ENCODE results near the gene CD6.
A peak's percentile ranks its signal among the peaks of the same experiment; 100 is the strongest.
"Not testable (repeated sequence)": the region's sequence is repeated elsewhere in the genome, so short reads cannot be mapped to it uniquely, and the experiment has no call there.

Gene CD6

DNA sequence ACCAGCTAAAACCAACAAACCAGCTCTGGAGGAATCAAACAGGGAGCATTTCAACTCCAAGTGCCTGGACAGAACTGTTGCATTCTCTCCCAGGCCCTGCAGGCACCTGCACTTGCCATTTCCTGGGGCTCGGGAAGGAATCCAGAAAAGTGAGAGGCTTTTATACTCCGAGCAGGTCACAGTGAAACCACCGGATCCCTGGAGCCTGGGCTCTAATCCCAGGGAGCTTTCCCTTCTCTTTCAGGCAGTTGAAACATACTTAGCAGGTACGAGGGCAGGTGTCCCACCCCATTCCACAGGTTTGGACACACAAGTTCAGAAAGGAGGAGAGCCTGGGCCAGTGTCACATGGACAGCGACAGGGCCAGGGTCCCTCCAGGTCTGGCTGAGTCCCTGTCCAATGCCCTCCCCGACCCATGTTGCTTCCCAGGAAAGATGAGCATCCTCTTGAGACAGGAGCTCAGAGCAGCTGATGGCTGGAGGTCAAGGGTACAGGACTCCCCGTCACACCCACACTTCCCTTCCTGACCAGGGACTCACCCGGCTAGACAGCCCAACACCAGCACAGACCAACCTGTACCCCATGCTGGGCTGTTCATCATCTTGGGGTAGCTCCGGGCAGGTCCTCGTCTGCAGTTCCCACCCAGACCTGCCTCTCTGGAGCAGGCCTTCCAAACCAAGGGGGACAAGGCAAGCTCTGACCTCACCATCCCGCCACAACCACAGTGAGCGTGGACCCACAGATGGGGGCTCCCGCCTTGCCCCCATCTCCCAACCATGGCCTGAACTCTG, 80.9 kb downstream of the CD6 start:
- no peak for DNase-seq (ENCODE audit: low read depth in 2 of 2, low spot score in 1 of 2)

DNA sequence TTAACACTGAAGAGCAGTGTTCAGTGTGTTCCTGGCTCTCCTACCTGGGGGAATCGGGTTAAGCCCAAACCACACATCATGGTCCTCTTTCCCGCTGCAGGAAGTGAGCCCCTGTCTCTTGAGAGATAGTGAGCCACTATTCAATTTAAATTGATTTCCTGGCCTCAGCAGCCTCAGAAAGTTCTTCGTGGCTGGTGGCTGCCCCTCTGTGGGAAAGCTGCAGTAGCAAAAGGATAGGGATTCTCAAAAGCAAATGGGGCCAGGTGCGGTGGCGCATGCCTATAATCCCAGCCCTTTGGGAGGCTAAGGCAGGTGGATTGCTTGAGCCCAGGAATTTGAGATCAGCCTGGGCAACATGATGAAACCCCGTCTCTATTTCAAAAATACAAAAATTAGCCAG, 81.7 kb downstream of the CD6 start:
- no peak for DNase-seq (ENCODE audit: low read depth in 2 of 2, low spot score in 1 of 2)

DNA sequence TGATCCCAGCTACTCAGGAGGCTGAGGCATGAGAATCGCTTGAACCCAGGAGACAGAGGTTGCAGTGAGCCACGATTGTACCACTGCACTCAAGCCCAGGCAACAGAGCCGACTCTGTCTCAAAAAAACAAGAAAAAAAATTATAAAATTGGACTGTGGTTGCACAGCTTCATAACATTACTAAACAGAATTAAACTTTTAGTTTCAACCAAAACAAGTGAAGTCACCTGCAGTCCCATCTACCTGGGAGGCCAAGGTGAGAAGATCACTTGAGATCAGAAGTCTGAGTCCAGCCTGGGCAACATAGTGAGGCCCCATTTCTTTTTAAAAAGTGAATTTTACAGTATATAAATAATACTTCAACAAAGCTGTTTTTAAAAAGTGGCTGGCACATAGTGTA, 83.0 kb downstream of the CD6 start:
- no peak for DNase-seq (ENCODE audit: low read depth in 2 of 2, low spot score in 1 of 2)

DNA sequence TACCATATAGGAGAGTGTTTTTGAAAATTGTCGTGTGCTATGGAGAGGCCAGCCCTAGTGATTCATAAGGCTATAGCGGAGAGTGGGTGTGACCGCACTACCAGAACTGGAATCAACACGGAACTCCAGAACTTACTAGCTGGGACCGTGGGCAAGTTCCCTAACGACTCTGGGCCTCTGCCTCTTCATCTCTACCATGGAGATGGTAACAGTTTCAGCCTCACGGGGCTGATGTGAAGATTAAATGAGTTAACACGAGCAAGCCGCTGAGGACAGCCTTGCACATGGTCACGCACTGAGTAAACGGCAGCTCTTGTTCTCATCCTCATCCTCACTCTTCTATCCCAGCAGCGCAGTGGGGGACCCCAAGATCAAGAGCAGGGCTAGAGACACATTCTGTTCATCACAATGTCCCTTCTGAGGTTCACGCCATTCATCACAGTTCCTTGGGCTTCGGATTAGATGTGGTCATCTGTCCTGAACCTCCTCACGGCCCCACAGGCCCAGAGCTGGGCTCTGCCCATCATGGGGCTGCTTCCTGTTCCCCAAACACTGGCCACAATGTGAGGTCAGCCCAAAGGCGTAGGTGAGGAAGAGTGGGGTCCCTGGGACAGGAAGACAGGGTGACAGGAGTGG, 83.6 kb downstream of the CD6 start:
- no peak for DNase-seq (ENCODE audit: low read depth in 2 of 2, low spot score in 1 of 2)

DNA sequence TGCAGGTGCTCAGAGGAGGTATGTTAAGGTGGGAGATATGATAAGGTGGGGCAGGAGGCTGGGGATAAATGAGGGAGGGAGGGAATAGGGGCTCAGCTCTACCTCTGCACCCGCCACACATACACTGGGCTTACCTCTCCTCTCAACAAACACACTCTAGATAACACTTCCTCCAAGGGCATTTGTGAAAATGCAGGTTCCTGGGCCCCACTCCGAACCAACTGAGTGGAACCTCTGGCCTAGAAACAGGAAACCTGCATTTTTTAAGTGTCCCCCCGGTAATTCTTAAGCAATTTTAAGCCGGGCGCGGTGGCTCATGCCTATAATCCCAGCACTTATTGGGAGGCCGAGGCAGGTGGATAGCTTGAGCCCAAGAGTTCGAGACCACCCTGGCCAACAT, 84.3 kb downstream of the CD6 start:
- no peak for DNase-seq (ENCODE audit: low read depth in 2 of 2, low spot score in 1 of 2)

DNA sequence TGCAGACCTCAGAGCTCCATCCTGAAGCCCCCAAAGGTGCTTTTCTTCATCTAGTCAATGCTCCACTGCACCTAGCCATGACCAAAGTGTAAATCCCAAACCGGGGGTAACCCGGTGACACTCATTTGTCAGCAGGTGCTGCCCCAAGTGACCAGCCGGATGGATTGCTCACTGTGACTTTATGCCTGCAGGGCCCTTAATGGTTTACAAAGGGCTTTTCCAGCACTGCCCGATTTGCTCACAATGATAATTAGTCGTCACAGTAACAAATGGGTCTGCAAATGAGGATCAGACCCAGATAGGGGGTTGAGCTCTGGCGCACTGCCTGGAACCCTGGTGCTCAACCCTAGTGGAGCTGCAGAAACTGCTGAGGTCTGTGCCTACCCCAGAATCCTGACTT, 85.1 kb downstream of the CD6 start:
- DNase-seq (ENCODE audit: low read depth in 2 of 2, low spot score in 1 of 2), result no peak

DNA sequence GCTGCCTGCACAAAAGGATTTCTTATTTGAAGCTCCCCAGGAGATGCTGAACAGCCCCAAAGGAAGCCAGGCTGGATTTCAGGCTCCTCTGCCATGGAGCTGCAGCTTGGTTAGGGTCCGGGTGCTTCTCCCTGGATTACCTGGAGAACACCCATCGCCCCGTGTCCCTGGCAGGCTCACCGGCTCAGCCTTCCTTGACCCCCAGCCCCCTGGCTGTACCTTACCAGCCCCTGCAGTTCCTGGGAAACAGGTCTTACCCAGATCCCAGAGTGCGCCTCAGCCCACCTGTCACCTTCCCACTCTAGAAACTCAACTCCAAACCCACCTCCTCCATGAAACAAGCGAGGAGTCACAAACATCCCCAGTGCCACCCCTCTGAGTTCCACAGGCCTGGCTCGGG, 85.5 kb downstream of the CD6 start:
- no peak for DNase-seq (ENCODE audit: low read depth in 2 of 2, low spot score in 1 of 2)

DNA sequence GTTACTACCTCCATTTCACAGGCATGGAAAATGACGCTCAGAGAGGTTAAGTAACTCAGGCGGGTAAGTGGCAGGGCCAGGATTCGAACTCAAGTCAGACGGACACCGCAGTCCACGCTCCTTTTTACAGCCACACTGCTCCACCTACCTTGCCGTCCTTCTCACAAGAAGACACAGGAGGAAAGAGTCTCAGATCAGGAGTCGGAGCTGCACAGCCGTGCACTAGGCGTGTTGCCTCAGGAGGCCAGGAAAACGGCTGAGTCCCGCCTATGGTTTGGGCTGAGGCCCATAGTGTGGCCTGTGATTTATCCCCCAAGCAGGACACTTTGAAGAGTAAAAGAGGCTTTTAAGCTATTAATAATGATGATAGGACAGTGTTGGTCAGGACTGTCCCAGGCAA, 86.1 kb downstream of the CD6 start:
- no peak for DNase-seq (ENCODE audit: low read depth in 2 of 2, low spot score in 1 of 2)

DNA sequence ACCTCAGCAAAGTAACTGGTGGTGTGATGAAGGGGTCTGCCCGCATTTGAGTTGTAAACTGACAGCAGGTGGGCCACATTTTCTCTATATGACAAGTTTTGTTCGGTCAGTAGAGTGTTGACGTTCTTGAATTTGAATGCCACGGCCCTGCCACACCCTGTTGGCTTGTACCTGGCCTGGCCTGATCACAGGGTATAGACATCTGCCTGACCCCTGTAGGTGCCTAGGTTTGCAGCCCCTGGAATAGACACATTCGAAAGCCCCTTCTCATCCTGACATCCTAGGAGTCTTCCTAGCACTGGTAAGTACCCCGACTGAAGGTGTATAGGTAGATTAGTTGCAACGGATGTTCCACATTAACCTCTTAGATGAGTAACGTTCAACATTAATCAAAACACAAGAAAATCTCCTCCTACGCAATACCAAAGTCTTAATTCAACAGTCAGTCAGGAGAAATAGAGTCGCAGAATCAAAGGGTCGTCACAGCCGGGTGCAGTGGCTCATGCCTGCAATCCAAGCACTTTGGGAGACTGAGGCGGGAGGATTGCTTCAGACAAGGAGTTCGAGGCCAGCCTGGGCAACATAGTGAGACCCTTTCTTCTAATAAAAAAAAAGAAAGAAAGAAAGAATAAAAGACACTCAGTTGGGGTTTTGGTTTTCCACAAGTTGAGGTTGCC, 87.2 kb downstream of the CD6 start:
- DNase-seq (ENCODE audit: low read depth in 2 of 2, low spot score in 1 of 2), result no peak

DNA sequence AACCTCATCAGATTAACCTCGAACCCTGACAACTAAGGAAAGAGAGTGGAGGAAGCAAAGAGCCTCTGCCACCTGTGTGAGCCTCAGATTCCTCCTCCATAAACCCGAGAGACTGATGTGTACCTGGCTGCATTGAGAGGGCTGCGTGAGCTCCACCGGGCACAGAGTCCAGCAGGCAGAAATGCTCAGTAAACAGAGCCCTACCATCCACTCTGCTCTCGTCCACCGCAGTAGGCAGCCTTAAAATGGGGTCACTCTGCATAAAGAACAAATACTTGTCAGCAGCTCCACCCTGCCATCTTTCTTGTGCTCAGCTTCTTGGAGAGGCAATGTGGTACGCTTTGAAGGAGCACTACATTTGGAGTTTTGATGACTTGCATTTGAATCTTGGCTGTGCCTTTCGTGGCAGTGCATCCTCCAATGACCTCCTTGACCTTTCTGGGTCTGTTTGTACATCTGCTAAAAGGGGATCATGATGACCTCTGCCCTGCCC, 87.8 kb downstream of the CD6 start:
- no peak for DNase-seq (ENCODE audit: low read depth in 2 of 2, low spot score in 1 of 2)

DNA sequence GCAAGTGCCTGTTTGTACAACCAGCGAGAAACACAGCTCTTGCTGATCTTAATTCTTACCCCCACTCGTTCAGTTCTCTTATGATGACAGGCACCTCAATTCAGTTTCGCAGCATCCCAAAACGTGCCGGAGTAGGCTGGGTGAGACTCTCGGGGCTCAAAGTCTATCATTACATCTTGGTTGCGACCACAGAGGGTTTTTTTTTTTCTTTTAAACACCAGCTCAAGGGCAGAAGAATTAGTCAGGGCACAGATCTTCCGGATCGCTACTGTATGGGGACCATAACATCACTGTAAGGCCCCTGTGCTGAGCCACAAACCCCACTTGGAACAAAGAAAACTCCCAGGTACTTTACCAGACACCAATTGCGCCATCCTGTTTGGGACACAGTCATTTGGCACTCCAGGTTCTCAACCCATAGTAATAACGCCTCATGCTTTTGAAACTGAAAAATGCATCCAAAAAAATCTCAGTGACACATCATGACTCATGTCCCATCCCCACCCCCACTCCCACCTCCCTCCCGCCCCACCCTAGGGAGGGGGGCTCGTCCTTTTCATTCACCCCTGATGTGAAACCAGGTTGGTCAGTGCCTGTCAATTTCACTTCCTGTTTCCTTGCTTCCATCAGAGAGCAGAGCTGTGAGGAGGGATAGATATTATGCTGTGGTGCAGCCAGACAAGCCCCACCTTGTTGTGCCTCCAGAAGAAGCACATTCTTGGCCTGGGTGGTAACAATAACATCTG, 89.8 kb downstream of the CD6 start:
- peak; percentile 37 to 55 for DNase-seq (ENCODE audit: low read depth in 2 of 2, low spot score in 1 of 2)

DNA sequence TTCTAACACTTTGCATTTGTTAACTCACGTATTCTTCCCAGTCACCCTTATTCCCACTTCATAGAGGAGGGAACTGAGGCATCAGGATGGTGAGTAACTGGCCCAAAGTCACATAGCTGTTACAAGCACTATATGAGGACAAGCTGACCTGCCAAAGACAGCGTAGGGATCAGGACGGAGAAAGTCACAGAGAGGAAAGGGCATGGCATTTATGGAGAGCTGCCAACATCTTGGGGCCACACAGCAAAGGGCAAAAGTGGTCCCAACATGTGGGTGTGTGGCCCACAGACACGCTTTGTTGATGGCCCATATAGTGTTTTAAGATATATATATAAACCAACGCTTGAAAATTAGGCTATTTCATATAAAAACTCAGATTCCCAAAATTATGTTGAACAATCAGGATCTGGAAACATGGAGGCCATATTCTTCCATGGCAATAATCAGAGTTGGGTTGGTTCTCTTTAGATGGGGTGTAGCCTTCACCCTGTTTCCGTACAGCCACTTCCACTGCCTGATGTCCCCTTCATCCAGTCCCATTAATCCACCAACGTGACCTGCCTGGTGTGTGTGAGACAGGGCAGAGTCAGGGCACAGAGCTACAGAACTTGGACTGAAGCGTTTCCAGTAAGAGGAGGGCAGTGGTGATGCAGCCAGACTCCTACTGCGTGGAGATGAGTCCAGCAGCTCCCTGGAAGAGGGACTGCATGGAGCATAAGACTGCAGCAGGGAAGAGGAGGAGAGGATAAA, 90.9 kb downstream of the CD6 start:
- DNase-seq (ENCODE audit: low read depth in 2 of 2, low spot score in 1 of 2), result no peak

DNA sequence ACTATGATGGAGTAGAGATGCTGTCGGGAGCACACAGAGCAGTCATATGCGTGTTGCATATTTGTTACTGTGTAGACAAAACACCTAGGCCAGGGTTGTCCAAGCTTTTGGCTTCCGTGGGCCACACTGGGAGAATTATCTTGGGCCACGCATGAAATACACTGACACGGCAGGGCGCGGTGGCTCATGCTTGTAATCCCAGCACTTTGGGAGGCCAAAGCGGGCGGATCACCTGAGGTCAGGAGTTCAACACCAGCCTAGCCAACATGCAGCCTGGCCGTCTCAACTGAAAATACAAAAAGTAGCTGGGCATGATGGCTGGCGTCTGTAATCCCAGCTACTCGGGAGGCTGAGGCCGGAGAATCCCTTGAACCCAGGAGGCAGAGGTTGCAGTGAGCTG, 93.8 kb downstream of the CD6 start:
- DNase-seq (ENCODE audit: low read depth in 2 of 2, low spot score in 1 of 2), result not testable (repeated sequence)

DNA sequence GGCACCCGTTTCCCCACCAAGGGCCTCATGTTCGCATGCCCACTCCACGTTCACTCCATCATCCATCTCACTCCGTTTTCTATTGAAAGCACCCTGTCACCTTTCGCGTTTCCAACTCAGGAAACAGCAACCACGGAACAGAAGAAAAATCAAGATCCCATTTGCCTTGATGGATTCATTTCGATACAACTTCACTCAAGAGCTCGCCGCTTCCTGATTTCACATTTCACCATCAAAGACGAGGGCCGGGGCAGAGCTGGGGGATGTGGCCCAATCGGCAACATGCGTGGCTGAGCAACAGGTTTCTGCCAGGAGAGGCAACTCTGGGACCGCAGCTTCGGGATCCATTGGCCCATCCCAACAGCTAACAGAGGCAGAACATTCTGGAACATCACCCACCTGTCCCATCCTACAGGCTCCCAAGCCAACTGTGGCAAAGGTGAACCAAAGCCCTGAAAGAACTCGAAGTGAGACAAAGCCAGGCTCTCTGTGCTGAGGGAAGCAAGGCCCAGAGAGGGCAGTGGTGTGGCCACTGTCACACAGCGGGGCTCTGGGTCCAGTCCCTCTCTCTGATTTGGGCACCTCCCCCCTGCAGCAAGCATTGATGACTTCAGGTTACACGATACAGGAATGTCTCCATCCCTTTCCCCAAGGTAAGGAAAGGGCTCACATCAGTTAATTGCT, 94.6 kb downstream of the CD6 start:
- DNase-seq (ENCODE audit: low read depth in 2 of 2, low spot score in 1 of 2), result no peak

DNA sequence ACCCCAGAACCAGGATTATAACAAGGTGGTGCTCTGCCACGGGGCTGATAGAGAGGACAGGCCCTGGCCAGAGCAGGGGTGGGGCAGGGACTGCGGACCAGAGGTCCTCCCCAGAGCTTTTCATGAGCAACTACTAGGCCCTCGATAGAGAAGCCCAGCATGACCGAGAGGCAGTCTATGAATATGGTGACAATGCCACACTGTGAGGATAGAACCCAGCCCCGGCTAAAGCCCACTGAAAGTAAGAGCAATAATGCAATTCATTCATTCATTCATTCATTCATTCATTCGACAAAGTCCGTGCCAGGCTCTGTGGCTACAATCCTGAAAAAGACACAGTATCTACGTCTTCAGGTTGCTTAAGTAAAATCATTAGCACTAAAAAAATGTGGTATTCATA, 95.2 kb downstream of the CD6 start:
- no peak for DNase-seq (ENCODE audit: low read depth in 2 of 2, low spot score in 1 of 2)

DNA sequence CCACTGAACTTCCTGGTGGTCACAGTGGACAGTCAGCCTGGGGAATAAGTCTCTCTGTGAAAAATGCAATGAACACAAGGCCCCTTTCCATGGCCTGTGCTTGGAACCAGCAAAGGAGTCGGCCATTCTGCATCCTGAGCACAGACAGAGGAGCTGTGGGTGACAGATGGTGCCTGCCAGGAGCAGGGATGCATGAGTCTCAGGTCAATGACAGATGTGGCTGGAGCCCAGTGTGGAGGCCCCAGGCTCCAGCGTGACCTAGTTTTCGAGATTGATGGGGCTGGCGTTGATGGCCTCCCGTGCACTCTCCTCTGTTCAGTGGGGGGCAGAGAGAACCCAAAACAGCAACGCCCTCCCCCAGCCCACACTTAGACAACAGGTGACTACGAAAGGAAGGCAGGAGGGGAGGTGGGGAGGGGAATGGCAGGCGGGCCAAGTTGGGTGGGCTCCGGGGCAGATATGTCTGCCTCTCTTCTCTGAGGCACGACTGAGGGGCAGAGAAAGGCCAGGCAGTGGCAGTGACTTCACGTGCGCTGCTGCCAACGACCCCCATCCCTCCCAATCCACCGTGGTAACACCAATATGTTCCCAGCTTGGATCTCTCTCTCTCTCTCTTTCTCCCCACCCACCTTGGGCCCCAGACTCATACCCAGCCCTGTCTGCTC, 96.4 kb downstream of the CD6 start:
- no peak for DNase-seq (ENCODE audit: low read depth in 2 of 2, low spot score in 1 of 2)

DNA sequence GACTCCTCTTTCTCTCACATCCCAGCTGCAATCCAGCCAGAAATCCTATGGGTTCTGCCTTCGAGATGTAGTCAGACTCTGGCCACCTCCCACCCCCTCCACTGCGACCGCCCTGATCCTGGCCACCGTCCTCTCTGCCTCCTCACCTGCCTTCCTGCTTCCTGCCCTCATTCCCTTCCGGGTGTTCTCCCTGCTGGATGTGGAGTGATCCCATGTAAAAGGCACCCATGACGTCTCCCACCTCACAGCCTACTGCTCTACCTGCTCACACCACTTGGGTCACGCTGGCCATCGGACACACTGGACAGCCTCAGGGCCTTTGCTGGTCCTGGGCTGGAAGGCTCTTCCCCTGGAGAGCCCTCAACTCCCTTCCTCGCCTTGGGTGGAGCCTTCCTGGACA, 97.1 kb downstream of the CD6 start:
- no peak for DNase-seq (ENCODE audit: low read depth in 2 of 2, low spot score in 1 of 2)

DNA sequence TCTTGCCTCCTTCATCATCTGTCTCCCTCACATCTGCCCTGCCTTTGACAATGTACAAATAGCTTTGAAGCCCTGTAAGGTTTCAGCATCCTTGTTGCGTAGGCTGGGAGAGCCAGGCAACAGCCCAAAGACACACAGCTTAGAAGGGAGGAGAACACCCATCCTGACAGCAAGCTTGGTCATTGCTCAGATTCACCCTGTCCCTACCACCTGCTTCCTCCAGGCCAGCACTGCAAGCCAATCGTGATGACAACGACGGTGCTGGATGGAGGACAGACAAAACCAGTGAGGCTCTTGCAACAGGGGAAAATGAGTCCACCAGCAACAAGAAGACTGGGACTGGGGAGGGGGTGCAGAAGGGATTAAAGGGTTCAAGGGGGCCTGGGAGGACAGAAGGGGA, 97.9 kb downstream of the CD6 start:
- no peak for DNase-seq (ENCODE audit: low read depth in 2 of 2, low spot score in 1 of 2)
